IMR-90 (cell line): ENCODE data around the gene PHLDB1. TPM values are rescaled to one million over a fixed set of nuclear protein-coding genes. Genes with fewer than 3 reads are reported as not detected.

Source experiments
- ATAC-seq: fragments of 200-7000 bp; cut with Tn5 transposase; 2 replicates; pipeline ENCODE4 v1.9.1; 2020; ENCODE audit warnings: low read depth, mild to moderate bottlenecking, moderate library complexity
- BruUV-seq: library from RNA; stranded (reverse); fragments of 400-500 nt; replicated peaks from 2 replicates; lab custom pipeline; 2021; lab: Mats Ljungman, UMichigan
- CTCF ChIA-PET: fragments of 300-600 bp; formaldehyde crosslinking; extraction: SDS; loops from one replicate; lab custom pipeline; 2021; ENCODE audit warnings: antibody characterized with exemption; lab: Yijun Ruan, JAX
- POLR2A ChIA-PET: fragments of 300-600 bp; sonication (Branson Sonifier 250); formaldehyde crosslinking; loops from one replicate; lab custom pipeline; 2022; ENCODE audit warnings: antibody characterized with exemption; ENCODE audit not compliant: unreplicated experiment; lab: Charles Lee
- DNase-seq: peaks from one replicate; pipeline ENCODE4 v3.0.0; 2013
- H2AFZ ChIP-seq: replicated peaks from 2 replicates; pipeline ENCODE3; 2013; ENCODE audit warnings: low read length, mild to moderate bottlenecking; ENCODE audit not compliant: poor library complexity
- H2AK5ac ChIP-seq: 2 replicates; pipeline ENCODE4 v1.6.1; 2013; ENCODE audit warnings: low read depth, low read length, inconsistent platforms
- H2AK9ac ChIP-seq: replicated peaks from 2 replicates; pipeline ENCODE3; 2013; ENCODE audit warnings: mild to moderate bottlenecking, low read depth, low read length, moderate library complexity; ENCODE audit not compliant: poor library complexity
- H2BK120ac ChIP-seq: 2 replicates; pipeline ENCODE4 v1.6.1; 2013; ENCODE audit warnings: low read depth, low read length, inconsistent platforms
- H2BK15ac ChIP-seq: 3 replicates; pipeline ENCODE4 v1.6.1; 2013; ENCODE audit warnings: low read depth, low read length, inconsistent platforms
- H2BK20ac ChIP-seq: 2 replicates; pipeline ENCODE4 v1.6.1; 2013; ENCODE audit warnings: low read depth, mild to moderate bottlenecking, inconsistent platforms, low read length, moderate library complexity
- H2BK5ac ChIP-seq: 2 replicates; pipeline ENCODE4 v1.6.1; 2013; ENCODE audit warnings: mild to moderate bottlenecking, low read depth, low read length, inconsistent platforms; ENCODE audit not compliant: poor library complexity, severe bottlenecking
- H3K14ac ChIP-seq: replicated peaks from 2 replicates; pipeline ENCODE4 v1.6.1; 2013; ENCODE audit warnings: low read depth, low read length, inconsistent platforms
- H3K18ac ChIP-seq: 2 replicates; pipeline ENCODE4 v1.6.1; 2013; ENCODE audit warnings: low read depth, low read length, control low read depth
- H3K23ac ChIP-seq: 2 replicates; pipeline ENCODE4 v1.6.1; 2013; ENCODE audit warnings: low read depth, low read length, inconsistent platforms
- H3K27ac ChIP-seq: 2 replicates; pipeline ENCODE4 v1.5.1; 2013; ENCODE audit warnings: mild to moderate bottlenecking, control low read depth, low read length; ENCODE audit not compliant: insufficient read depth
- H3K27me3 ChIP-seq: 2 replicates; pipeline ENCODE4 v1.6.1; 2013; ENCODE audit warnings: low read length; ENCODE audit not compliant: control insufficient read depth, insufficient read depth
- H3K36me3 ChIP-seq: 2 replicates; pipeline ENCODE4 v1.6.1; 2013; ENCODE audit warnings: low read length, mixed read lengths; ENCODE audit not compliant: control insufficient read depth, insufficient read depth
- H3K4ac ChIP-seq: 2 replicates; pipeline ENCODE4 v1.6.1; 2013; ENCODE audit warnings: low read depth, low read length, inconsistent platforms
- H3K4me1 ChIP-seq: 2 replicates; pipeline ENCODE4 v1.6.1; 2013; ENCODE audit warnings: low read length, mixed read lengths; ENCODE audit not compliant: control insufficient read depth, insufficient read depth
- H3K4me2 ChIP-seq: 2 replicates; pipeline ENCODE4 v1.6.1; 2013; ENCODE audit warnings: low read depth, mild to moderate bottlenecking, control low read depth, low read length, moderate library complexity
- H3K4me3 ChIP-seq: 2 replicates; pipeline ENCODE4 v1.5.1; 2013; ENCODE audit warnings: low read depth, mild to moderate bottlenecking, control low read depth, low read length, moderate library complexity; ENCODE audit not compliant: insufficient read depth
- H3K56ac ChIP-seq: 2 replicates; pipeline ENCODE4 v1.6.1; 2013; ENCODE audit warnings: low read length, inconsistent platforms; ENCODE audit not compliant: insufficient read depth; ENCODE audit errors: extremely low read depth
- H3K79me1 ChIP-seq, 2 experiments: 2 replicates each; pipeline ENCODE4 v1.6.1; 2013; ENCODE audit warnings: low read length in 2 of 2, inconsistent platforms in 1 of 2, low read depth in 1 of 2
- H3K9ac ChIP-seq: 2 replicates; pipeline ENCODE4 v1.6.1; 2013; ENCODE audit warnings: low read depth, low read length, control low read depth
- H3K9me1 ChIP-seq: 2 replicates; pipeline ENCODE4 v1.6.1; 2013; ENCODE audit warnings: low read length, inconsistent platforms; ENCODE audit not compliant: insufficient read depth
- H3K9me3 ChIP-seq: 2 replicates; pipeline ENCODE4 v1.6.1; 2013; ENCODE audit warnings: low read length; ENCODE audit not compliant: control insufficient read depth, insufficient read depth
- H4K20me1 ChIP-seq: 2 replicates; pipeline ENCODE4 v1.6.1; 2013; ENCODE audit warnings: low read length, inconsistent platforms; ENCODE audit not compliant: insufficient read depth
- H4K5ac ChIP-seq: 2 replicates; pipeline ENCODE4 v1.6.1; 2013; ENCODE audit warnings: mild to moderate bottlenecking, low read depth, low read length, control low read depth
- H4K8ac ChIP-seq, 2 experiments: 2 replicates each; pipeline ENCODE4 v1.6.1; 2013; ENCODE audit warnings: low read depth in 2 of 2, low read length in 2 of 2, control low read depth in 1 of 2, inconsistent platforms in 1 of 2
- H4K91ac ChIP-seq: 2 replicates; pipeline ENCODE4 v1.6.1; 2013; ENCODE audit warnings: low read depth, low read length, inconsistent platforms; ENCODE audit not compliant: insufficient read depth
- BHLHE40 ChIP-seq: fragments of 150-350 bp; IDR thresholded peaks from 2 replicates; pipeline ENCODE4 v1.6.1; 2016; ENCODE audit warnings: mild to moderate bottlenecking, low read depth, low read length
- FOS ChIP-seq: fragments of 150-350 bp; IDR thresholded peaks from 2 replicates; pipeline ENCODE4 v1.6.1; 2016; ENCODE audit warnings: low read depth, low read length
- MAZ ChIP-seq: IDR thresholded peaks from 2 replicates; pipeline ENCODE4 v1.6.1; 2012; ENCODE audit warnings: low read depth, mild to moderate bottlenecking, low read length, improper control_type of control experiment, moderate library complexity, borderline replicate concordance
- POLR2A ChIP-seq: IDR thresholded peaks from 2 replicates; pipeline ENCODE4 v1.6.1; 2012; ENCODE audit warnings: mild to moderate bottlenecking, low read depth, low read length
- RAD21 ChIP-seq: IDR thresholded peaks from 2 replicates; pipeline ENCODE4 v1.6.1; 2012; ENCODE audit warnings: low read length, improper control_type of control experiment
- RCOR1 ChIP-seq: IDR thresholded peaks from 2 replicates; pipeline ENCODE4 v1.6.1; 2012; ENCODE audit warnings: mild to moderate bottlenecking, low read length, improper control_type of control experiment; ENCODE audit not compliant: insufficient replicate concordance
- WGBS, 2 experiments: methylation state at CpG; one replicate each; pipeline versions ENCODE4 v1.1.5 to v1.1.7; 2013; ENCODE audit warnings: missing lambda C conversion rate in 2 of 2; ENCODE audit not compliant: insufficient read length in 1 of 2; ENCODE audit errors: extremely low coverage in 2 of 2; 5-methylcytosine and 5-hydroxymethylcytosine counted together
- dilution Hi-C: fragments of 300-500 bp; cut with HindIII; formaldehyde crosslinking; loops from one replicate; pipeline ENCODE4 v1.14.3; 2018; ENCODE audit warnings: low sequenced_read_pairs; ENCODE audit not compliant: unreplicated experiment
- in situ Hi-C: fragments of 300-500 bp; cut with MboI; formaldehyde crosslinking; loops from 3 replicates; pipeline ENCODE4 v1.14.3; 2019; ENCODE audit warnings: low sequenced_read_pairs, inconsistent platforms, mixed read lengths
- intact Hi-C: fragments of 100-400 bp; cut with micrococcal nuclease; formaldehyde crosslinking; loops from 2 replicates; pipeline ENCODE4 v1.10.0; 2022
- polyA plus RNA-seq, 3 experiments: library from polyadenylated mRNA; depleted of rRNA; stranded (reverse); fragments of >200 nt; gene quantifications; 2 replicates each; pipeline ENCODE4 v1.2.3, GENCODE V29; 2012; ENCODE audit warnings: low replicate concordance in 1 of 3
- total RNA-seq: library from RNA; depleted of rRNA; stranded (reverse); fragments of >200 nt; gene quantifications from 2 replicates; pipeline ENCODE4 v1.2.3, GENCODE V29; 2012
- TF ChIP-seq, protein P1 (sequence below): conservative IDR thresholded peaks from 2 replicates; pipeline ENCODE4 v1.5.1; 2012; ENCODE audit warnings: mild to moderate bottlenecking, low read depth, low read length, improper control_type of control experiment

PHLDB1 gene
- total and polyA plus RNA-seq, 2 of the 4 experiments (the other 2 are of a cell fraction): 40.0 to 90.4 TPM

DNA sequence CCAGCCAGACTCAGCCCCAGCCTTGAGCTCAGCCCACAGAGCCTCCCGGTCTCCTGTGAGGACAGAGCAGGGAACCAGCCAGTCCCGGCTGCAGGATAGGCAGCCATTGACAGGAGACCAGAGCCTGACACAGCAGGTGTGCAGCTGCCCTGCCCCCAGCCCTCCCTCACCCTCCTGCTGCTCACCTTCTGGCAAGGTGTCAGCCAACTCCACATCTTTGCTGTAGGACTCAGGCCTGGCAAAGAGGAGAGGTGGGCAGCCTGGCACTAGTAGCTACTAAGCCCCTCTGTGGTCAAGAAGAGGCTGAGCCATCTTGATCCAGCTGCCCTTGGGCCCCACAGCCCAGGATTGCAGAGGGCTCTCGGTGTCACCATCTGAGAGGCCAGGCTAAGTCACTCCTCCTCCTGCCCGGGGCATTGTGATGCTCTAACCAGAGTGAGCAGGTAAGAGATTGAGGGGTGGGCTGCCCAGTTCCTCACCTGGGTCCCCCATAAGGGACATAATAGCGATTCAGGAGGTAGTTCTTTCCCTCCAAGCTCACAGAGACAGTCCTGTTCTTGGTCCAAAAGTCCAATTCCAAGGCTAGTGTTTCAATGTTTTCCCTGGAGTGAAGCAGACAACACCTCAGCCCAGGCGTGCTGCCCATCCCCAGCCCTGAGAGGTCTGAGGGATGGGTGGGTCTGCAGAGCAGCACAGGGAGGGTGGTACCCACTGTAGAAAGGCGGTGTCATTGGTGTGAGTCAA, 53.4 kb downstream of the PHLDB1 start:
- no peak overlapping the region for H3K56ac ChIP-seq
- H3K79me1 ChIP-seq: peaks cover 0 to under 1% of the 10 kb centered on the region in 2 experiments; a peak in 1 of 4 replicates
- no peak overlapping the region for H2BK120ac ChIP-seq
- peaks cover 9% of the 10 kb centered on the region; the same call in 1 of the 2 replicates for H3K9me1 ChIP-seq
- dilution Hi-C loops (no loop called here), intact Hi-C loops (no loop called here), in situ Hi-C loops (no loop called here)
- H4K91ac ChIP-seq: no peak overlapping the region
- no peak overlapping the region for H2BK5ac ChIP-seq
- no peak overlapping the region for H2AFZ ChIP-seq
- H2BK20ac ChIP-seq: no peak overlapping the region
- H3K4ac ChIP-seq: 0 out of 2 replicates have a peak overlapping the region, but pooled peaks have one; percentile 5
- no peak overlapping the region for H4K8ac ChIP-seq
- H2AK5ac ChIP-seq: no peak overlapping the region
- peaks cover 25% of the 10 kb centered on the region for H3K36me3 ChIP-seq
- H3K4me3 ChIP-seq: no peak overlapping the region
- no peak overlapping the region for H3K4me2 ChIP-seq
- no peak overlapping the region for H4K5ac ChIP-seq
- H3K23ac ChIP-seq: no peak overlapping the region
- WGBS, 2 experiments: 100% methylated on average over 1 of the region's 7 CpGs; no CpG with 5 or more reads in 1 of the 2 experiments
- peaks cover 34% of the 10 kb centered on the region for H4K20me1 ChIP-seq
- H3K9ac ChIP-seq: no peak overlapping the region
- ATAC-seq (no peak), DNase-seq (no peak)
- peak overlapping the region; percentile 82 for H2AK9ac ChIP-seq
- no peaks in the 10 kb centered on the region for H3K27me3 ChIP-seq
- H3K9me3 ChIP-seq: no peaks in the 10 kb centered on the region
- H2BK15ac ChIP-seq: no peak overlapping the region
- no peaks in the 10 kb centered on the region for H3K4me1 ChIP-seq
- H3K14ac ChIP-seq: no peak overlapping the region
- no TSS peak for BruUV-seq
- H3K18ac ChIP-seq: no peak overlapping the region
- H3K27ac ChIP-seq: no peak overlapping the region
- TF ChIP-seq RCOR1 (no peak), POLR2A (0 out of 2 replicates have a peak, but pooled peaks have one; percentile 3), FOS (no peak), MAZ (no peak), BHLHE40 (no peak), RAD21 (no peak)
- TF ChIP-seq, protein P1, sequence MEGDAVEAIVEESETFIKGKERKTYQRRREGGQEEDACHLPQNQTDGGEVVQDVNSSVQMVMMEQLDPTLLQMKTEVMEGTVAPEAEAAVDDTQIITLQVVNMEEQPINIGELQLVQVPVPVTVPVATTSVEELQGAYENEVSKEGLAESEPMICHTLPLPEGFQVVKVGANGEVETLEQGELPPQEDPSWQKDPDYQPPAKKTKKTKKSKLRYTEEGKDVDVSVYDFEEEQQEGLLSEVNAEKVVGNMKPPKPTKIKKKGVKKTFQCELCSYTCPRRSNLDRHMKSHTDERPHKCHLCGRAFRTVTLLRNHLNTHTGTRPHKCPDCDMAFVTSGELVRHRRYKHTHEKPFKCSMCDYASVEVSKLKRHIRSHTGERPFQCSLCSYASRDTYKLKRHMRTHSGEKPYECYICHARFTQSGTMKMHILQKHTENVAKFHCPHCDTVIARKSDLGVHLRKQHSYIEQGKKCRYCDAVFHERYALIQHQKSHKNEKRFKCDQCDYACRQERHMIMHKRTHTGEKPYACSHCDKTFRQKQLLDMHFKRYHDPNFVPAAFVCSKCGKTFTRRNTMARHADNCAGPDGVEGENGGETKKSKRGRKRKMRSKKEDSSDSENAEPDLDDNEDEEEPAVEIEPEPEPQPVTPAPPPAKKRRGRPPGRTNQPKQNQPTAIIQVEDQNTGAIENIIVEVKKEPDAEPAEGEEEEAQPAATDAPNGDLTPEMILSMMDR: no peak
- ChIA-PET CTCF (interaction anchor here (0.6 kb wide), 1 partner anchor 315 kb away, joined by 5 read pairs; no protein-coding TSS in a partner anchor), POLR2A (no interaction called here)
